GM12872 (cell line): ENCODE data around the gene DAZAP1.

Source experiments
- TF ChIP-seq, protein P1 (sequence below): IDR thresholded peaks from 3 replicates; pipeline ENCODE4 v1.5.1; 2011; ENCODE audit warnings: low read depth, mild to moderate bottlenecking, low read length, moderate library complexity; ENCODE audit not compliant: insufficient read depth

The DAZAP1 gene

DNA sequence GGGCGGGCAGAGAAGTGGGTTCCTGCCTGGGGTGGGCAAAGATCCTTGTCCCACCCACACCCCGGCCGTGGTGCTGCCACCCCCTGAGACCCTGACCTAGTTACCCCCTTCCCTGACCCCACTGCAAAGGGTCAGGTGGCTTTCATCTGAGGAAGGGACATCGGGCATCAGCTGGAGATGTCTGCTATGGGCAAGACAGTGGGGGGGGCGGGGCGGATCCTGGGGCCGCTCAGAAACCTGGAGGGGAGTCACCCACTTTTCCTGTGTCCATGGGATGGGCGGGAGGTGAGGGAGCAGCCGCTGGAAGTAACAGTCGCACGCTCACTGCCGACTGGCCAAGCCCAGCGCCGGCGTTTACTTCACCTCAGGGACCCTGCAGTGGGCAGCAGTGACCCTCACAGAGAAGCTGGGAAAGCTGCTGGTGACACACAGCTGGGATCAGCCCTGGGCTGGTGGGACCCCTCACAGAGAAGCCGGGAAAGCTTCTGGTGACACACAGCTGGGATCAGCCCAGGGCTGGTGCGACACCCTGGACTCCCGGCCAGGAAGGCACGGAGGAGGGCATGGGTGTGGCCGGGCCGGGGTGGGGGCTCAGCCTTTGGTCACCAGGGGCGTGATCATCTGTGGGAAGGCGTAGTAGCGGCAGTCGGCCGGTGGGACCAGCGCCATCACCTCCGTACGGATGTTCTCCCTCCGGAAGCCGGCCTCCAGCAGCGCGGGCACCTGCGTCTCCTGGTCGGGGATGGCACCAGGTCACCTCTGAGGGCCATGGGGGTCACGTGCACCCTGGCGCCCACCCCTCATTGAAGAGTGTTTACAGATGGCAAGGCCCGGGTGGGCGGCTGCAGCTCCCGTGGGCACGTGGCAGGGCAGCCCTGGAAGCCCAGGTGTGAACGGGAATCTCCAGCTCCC is 10.4 kb upstream of the DAZAP1 start:
- TF ChIP-seq, protein P1, sequence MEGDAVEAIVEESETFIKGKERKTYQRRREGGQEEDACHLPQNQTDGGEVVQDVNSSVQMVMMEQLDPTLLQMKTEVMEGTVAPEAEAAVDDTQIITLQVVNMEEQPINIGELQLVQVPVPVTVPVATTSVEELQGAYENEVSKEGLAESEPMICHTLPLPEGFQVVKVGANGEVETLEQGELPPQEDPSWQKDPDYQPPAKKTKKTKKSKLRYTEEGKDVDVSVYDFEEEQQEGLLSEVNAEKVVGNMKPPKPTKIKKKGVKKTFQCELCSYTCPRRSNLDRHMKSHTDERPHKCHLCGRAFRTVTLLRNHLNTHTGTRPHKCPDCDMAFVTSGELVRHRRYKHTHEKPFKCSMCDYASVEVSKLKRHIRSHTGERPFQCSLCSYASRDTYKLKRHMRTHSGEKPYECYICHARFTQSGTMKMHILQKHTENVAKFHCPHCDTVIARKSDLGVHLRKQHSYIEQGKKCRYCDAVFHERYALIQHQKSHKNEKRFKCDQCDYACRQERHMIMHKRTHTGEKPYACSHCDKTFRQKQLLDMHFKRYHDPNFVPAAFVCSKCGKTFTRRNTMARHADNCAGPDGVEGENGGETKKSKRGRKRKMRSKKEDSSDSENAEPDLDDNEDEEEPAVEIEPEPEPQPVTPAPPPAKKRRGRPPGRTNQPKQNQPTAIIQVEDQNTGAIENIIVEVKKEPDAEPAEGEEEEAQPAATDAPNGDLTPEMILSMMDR = no peak

DNA sequence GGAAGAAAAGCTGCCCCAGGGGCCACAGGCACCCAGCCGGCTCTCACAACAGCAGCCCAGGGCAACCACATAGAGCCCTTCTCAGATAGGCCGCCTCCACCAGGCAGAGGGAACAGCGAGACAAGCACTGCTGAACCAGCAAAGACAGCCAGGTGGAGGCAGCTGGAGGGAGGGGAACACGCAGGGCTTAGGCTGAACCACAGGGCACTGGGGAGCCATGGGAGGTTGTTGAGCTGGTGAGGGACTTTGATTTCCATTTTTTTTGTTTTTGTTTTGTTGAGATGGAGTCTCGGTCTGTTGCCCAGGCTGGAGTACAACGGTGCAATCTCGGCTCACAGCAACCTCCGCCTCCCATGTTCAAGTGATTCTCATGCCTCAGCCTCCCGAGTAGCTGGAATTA is 9.5 kb upstream of the DAZAP1 start:
- TF ChIP-seq, protein P1 = no peak

DNA sequence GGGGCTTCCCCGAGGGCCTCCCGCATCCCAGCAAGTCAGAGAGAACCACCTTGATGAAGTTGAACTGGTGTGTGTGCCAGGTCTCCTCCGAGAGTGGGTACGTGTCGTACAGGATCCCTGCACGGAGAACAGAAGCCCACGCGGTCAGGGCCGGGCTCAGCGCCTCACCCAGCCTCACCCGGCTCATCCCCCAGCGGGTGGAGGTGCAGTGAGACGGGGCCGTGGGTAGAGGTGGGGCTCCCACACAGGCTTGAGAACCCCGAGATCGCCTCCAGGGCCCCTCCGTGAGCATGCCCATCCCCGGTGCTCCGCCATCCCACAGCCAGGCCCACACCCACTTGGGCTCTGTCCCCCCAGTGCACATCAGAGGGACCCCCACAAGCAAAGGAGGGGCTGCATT is 8.3 kb upstream of the DAZAP1 start:
- TF ChIP-seq, protein P1 = no peak

DNA sequence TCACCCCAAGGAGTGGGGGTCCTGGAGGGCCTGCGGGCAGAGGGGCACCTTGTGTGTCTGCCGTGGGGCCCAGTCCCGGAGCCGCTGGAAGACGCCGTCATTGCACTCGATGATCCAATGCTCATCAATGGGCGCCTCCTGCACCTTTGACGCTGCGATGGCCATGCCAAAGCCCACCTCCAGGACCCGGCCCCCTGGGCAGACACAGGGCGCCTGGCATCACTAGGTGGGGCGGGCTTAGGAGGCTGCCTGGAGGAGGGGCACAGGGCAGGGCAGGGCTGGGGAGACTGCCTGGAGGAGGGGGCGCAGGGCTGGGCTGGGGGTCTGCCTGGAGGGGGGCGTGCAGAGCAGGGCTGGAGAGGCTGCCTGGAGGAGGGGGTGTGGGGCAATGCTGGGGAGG is 7.6 kb upstream of the DAZAP1 start:
- TF ChIP-seq, protein P1 = no peak

DNA sequence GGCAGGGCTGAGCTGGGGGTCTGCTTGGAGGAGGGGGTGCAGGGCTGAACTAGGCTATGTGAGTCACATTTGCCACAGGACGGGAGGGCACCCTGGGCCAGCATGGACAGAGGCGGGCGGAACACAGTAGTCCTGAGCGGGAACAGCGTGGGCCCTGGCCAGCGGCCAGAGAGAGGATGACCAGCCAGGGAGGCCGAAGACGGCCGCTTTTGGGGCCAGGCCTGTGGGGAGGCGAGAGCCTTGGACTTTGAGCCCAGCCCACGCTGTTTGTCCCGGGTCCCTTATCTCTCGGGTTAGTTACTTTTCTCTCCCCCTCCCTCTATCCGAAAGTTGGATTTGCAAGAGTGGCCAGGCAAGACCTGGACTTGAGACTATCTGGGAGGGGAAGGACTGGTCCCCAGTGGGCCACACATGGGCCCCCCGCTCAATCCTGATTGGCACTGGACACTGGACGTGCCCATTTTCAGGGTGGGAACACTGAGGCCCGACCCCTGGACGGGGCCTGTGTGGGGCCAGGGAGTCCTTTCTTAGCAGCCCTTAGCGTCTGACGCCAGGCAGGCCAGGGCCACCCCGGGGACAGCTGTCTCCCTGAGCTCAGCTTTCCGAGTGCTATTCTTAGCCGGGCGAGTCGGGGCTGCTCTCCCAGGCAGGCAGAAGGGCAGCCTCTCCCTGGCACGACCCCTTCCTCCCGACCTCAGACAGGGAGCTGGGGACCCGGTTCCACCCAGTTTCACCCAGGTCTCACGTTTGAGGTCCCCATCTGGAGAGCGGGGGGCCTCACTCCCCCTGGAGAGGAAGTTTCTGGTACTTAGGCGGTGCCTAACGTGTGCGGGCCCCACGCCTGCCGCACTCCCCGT is 6.9 kb upstream of the DAZAP1 start:
- TF ChIP-seq, protein P1 = no peak

DNA sequence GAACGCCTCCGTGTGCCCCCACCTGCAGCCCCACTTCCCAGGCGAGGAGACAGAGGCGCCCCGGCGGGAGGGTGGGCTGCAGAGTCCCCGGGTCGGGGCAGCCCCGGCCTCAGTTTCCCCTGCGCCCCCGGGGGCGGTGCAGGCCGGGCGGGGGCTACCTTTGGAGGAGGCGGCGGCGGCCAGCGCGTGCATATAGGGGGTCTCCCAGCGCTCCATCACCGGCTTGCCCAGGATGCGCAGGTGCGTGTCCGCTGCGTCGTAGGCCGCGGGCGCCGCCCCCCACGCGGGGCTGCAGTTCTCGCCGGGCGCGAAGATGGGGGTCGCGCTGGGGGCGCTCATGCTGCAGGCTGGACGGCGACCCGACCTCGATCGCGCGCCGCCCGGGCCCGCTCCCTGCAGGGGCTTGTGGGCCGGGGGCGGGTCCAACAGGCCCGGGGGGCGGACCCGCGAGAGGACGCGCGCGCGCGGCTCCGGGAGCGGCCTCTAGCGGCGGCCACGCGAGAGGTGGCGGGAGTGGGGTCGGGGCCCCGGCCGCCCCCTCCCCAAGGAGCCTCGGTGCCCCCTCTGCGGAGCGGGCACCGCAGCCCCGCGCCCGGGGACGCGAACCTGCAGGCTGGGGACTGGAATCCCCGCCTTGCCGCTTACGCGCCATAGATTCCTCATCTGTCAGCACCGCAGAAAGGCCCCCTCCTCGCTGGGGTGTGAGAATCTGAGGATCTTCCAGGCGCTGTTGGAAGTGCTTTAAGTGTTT is 6.1 kb upstream of the DAZAP1 start, which contains the start of gene GAMT:
GAMT (minus strand) TSS at position 405 of the 751 bp plus-strand sequence; CDS start at position 339, 66 bp downstream.
- TF ChIP-seq, protein P1 = peak; percentile 49; the same call in 1 of the 3 replicates

DNA sequence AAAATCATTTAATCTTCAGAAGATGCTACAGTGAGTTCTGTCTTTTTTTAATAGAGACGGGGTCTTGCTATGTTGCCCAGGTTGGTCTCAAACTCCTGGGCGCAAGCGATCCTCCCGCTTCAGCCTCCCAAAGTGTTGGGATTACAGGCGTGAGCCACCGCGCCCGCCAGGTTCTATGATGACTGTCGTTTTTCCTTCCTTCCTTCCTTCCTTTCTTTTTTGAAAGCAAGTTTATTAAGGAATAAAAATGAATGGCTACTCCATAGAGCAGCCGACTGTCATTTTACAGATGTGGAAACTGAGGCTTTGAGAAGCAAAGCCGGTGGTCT is 5.5 kb upstream of the DAZAP1 start:
- TF ChIP-seq, protein P1 = no peak
